ENCODE measurements around the gene CDH11. TPM values are rescaled to one million over a fixed set of nuclear protein-coding genes. Genes with fewer than 3 reads are reported as not detected.

CDH11 gene
- total and polyA plus RNA-seq, 10 of the 15 experiments (the other 5 are each of a cell fraction or from before 2014, with no cell fraction given): 0.31 to 9.7 (median 0.87) TPM

DNA sequence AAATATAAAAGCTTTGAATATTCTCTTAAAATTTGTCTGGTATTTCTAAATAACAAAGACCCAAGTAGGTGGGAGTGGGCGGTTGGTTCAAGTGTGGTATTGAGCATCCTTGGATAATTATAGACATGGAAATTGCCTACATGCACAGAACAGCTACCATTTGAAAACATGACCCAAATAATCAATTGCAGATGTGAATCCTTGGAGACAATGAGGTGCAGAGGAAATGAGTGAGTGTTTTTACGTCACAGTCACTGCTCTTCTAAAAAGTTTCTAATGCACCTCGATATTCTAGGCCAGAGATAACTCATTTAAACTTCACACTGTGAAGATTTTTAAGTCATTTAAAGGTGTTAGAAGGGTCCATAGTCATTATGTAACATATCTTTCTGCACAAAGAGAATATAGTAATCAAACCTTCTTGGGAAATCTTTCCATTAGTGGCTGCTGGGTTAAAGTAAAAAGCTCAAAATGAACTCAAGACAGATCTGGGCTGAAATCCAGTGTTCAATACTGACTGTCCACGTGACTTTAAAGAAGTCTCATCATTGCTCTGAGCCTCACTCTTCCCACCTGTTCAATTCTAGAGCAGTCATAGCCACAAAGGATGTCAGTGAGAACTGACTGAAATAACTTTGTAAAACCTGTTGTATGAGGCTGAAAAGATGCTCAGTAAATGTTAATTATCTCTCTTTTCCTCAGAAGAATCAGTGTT is 144.5 kb downstream of the CDH11 start:
- ChIA-PET RAD21 (ENCODE audit: unreplicated experiment) (interaction anchor here (1.0 kb wide), 1 partner anchor 21 kb away, joined by 3 read pairs; no protein-coding TSS in a partner anchor), POLR2A (interaction anchor here (1.5 kb wide), 1 partner anchor 22 kb away, joined by 3 read pairs; no protein-coding TSS in a partner anchor), CTCF (no interaction called here), SMC1A (ENCODE audit: uncharacterized antibody, unreplicated experiment) (interaction anchor here (1.0 to 2.1 kb wide), 3 partner anchors 16 to 61 kb away, joined by 3 to 7 read pairs (median 3); no protein-coding TSS in a partner anchor)
- Histone ChIP-seq H3K4me3 (no peak overlapping the region), H3K4me1 (ENCODE audit: control insufficient read depth, insufficient read depth, low read length) (no peaks in the 10 kb centered on the region), H3K27me3 (replicated peaks in 1 of 2; ENCODE audit: control insufficient read depth in 2 of 2, insufficient read depth in 2 of 2, low read length in 1 of 2) (no peaks in the 10 kb centered on the region), H3K36me3 (ENCODE audit: control insufficient read depth in 2 of 2, insufficient read depth in 2 of 2, low read length in 1 of 2) (no peaks in the 10 kb centered on the region), H3K4me2 (ENCODE audit: control insufficient read depth, insufficient read depth) (no peak overlapping the region), H3K9ac (ENCODE audit: control insufficient read depth, insufficient read depth, low read length) (no peak overlapping the region), H4K20me1 (ENCODE audit: control insufficient read depth, insufficient read depth) (no peaks in the 10 kb centered on the region), H3K27ac (ENCODE audit: control insufficient read depth, insufficient read depth) (no peak overlapping the region), H3K79me2 (ENCODE audit: control insufficient read depth, insufficient read depth, low read length) (no peaks in the 10 kb centered on the region), H3K9me3 (replicated peaks; ENCODE audit: control insufficient read depth, insufficient read depth, low read length) (no peaks in the 10 kb centered on the region), H2AFZ (ENCODE audit: control insufficient read depth, low read depth, low read length) (no peak overlapping the region)
- no peak for DNase-seq (ENCODE audit: low read depth, low spot score)
- intact Hi-C loops (cut with micrococcal nuclease; ENCODE audit: unreplicated experiment): no loop called here
- BruUV-seq (replicated peaks): no TSS peak
- TF ChIP-seq NBN (IDR thresholded peaks at IDR 0.05) (no peak), DPF2 (IDR thresholded peaks at IDR 0.05) (no peak), EED (IDR thresholded peaks at IDR 0.05; ENCODE audit: low read depth) (no peak), TAF1 (IDR thresholded peaks at IDR 0.05; ENCODE audit: borderline replicate concordance, low read depth, low read length) (no peak), KAT2A (conservative IDR thresholded peaks at IDR 0.05; ENCODE audit: control insufficient read depth, low read depth, low read length) (no peak)
- TF ChIP-seq, protein P1, sequence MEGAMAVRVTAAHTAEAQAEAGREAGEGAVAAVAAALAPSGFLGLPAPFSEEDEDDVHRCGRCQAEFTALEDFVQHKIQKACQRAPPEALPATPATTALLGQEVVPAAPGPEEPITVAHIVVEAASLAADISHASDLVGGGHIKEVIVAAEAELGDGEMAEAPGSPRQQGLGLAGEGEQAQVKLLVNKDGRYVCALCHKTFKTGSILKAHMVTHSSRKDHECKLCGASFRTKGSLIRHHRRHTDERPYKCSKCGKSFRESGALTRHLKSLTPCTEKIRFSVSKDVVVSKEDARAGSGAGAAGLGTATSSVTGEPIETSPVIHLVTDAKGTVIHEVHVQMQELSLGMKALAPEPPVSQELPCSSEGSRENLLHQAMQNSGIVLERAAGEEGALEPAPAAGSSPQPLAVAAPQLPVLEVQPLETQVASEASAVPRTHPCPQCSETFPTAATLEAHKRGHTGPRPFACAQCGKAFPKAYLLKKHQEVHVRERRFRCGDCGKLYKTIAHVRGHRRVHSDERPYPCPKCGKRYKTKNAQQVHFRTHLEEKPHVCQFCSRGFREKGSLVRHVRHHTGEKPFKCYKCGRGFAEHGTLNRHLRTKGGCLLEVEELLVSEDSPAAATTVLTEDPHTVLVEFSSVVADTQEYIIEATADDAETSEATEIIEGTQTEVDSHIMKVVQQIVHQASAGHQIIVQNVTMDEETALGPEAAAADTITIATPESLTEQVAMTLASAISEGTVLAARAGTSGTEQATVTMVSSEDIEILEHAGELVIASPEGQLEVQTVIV (IDR thresholded peaks at IDR 0.05; ENCODE audit: borderline replicate concordance, partially characterized antibody): no peak
- TF ChIP-seq, protein P2, sequence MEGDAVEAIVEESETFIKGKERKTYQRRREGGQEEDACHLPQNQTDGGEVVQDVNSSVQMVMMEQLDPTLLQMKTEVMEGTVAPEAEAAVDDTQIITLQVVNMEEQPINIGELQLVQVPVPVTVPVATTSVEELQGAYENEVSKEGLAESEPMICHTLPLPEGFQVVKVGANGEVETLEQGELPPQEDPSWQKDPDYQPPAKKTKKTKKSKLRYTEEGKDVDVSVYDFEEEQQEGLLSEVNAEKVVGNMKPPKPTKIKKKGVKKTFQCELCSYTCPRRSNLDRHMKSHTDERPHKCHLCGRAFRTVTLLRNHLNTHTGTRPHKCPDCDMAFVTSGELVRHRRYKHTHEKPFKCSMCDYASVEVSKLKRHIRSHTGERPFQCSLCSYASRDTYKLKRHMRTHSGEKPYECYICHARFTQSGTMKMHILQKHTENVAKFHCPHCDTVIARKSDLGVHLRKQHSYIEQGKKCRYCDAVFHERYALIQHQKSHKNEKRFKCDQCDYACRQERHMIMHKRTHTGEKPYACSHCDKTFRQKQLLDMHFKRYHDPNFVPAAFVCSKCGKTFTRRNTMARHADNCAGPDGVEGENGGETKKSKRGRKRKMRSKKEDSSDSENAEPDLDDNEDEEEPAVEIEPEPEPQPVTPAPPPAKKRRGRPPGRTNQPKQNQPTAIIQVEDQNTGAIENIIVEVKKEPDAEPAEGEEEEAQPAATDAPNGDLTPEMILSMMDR (IDR thresholded peaks at IDR 0.05 in 2 of 3, conservative IDR thresholded peaks at IDR 0.05 in 1 of 3; ENCODE audit: control insufficient read depth in 2 of 3, extremely low read depth in 1 of 3, insufficient read depth in 1 of 3, low read depth in 3 of 3, low read length in 3 of 3): no peak
- TF ChIP-seq, protein P3, sequence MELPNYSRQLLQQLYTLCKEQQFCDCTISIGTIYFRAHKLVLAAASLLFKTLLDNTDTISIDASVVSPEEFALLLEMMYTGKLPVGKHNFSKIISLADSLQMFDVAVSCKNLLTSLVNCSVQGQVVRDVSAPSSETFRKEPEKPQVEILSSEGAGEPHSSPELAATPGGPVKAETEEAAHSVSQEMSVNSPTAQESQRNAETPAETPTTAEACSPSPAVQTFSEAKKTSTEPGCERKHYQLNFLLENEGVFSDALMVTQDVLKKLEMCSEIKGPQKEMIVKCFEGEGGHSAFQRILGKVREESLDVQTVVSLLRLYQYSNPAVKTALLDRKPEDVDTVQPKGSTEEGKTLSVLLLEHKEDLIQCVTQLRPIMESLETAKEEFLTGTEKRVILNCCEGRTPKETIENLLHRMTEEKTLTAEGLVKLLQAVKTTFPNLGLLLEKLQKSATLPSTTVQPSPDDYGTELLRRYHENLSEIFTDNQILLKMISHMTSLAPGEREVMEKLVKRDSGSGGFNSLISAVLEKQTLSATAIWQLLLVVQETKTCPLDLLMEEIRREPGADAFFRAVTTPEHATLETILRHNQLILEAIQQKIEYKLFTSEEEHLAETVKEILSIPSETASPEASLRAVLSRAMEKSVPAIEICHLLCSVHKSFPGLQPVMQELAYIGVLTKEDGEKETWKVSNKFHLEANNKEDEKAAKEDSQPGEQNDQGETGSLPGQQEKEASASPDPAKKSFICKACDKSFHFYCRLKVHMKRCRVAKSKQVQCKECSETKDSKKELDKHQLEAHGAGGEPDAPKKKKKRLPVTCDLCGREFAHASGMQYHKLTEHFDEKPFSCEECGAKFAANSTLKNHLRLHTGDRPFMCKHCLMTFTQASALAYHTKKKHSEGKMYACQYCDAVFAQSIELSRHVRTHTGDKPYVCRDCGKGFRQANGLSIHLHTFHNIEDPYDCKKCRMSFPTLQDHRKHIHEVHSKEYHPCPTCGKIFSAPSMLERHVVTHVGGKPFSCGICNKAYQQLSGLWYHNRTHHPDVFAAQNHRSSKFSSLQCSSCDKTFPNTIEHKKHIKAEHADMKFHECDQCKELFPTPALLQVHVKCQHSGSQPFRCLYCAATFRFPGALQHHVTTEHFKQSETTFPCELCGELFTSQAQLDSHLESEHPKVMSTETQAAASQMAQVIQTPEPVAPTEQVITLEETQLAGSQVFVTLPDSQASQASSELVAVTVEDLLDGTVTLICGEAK (IDR thresholded peaks at IDR 0.05; ENCODE audit: borderline replicate concordance): no peak
- TF ChIP-seq, protein P4, sequence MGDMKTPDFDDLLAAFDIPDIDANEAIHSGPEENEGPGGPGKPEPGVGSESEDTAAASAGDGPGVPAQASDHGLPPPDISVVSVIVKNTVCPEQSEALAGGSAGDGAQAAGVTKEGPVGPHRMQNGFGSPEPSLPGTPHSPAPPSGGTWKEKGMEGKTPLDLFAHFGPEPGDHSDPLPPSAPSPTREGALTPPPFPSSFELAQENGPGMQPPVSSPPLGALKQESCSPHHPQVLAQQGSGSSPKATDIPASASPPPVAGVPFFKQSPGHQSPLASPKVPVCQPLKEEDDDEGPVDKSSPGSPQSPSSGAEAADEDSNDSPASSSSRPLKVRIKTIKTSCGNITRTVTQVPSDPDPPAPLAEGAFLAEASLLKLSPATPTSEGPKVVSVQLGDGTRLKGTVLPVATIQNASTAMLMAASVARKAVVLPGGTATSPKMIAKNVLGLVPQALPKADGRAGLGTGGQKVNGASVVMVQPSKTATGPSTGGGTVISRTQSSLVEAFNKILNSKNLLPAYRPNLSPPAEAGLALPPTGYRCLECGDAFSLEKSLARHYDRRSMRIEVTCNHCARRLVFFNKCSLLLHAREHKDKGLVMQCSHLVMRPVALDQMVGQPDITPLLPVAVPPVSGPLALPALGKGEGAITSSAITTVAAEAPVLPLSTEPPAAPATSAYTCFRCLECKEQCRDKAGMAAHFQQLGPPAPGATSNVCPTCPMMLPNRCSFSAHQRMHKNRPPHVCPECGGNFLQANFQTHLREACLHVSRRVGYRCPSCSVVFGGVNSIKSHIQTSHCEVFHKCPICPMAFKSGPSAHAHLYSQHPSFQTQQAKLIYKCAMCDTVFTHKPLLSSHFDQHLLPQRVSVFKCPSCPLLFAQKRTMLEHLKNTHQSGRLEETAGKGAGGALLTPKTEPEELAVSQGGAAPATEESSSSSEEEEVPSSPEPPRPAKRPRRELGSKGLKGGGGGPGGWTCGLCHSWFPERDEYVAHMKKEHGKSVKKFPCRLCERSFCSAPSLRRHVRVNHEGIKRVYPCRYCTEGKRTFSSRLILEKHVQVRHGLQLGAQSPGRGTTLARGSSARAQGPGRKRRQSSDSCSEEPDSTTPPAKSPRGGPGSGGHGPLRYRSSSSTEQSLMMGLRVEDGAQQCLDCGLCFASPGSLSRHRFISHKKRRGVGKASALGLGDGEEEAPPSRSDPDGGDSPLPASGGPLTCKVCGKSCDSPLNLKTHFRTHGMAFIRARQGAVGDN (IDR thresholded peaks at IDR 0.05): no peak
- WGBS (ENCODE audit: insufficient coverage, insufficient replicate concordance, low lambda C conversion rate, missing lambda C conversion rate): 7% methylated on average over 4 of the region's 4 CpGs
- in situ Hi-C loops (cut with MboI): no loop called here
- FAIRE-seq: no peak
- ATAC-seq: no peak

Data from GM12878 (cell line).